ENCODE measurements around the gene TXNRD1. TPM values are rescaled to one million over a fixed set of nuclear protein-coding genes. Genes with fewer than 3 reads are reported as not detected.
"Not testable (repeated sequence)": the region's sequence is repeated elsewhere in the genome, so short reads cannot be mapped to it uniquely, and the experiment has no call there.

The TXNRD1 gene
- total RNA-seq, 1 experiment from 2014 or later: 72.8 TPM

GRCh38 chr12:104292872-104293794 is 77.6 kb downstream of the TXNRD1 start:
- no peaks in the 10 kb centered on the region for H3K4me1 ChIP-seq

GRCh38 chr12:104294158-104294859 is 78.7 kb downstream of the TXNRD1 start:
- H3K4me3 ChIP-seq: not testable (repeated sequence)
- peak; percentile 13 to 17 for DNase-seq

More at GRCh38 chr12:104292872-104293794, 77.6 kb downstream of the TXNRD1 start:
- Histone ChIP-seq H3K36me3 (peaks cover 22% of the 10 kb centered on the region), H3K27me3 (no peaks in the 10 kb centered on the region), H3K4me3 (no peak overlapping the region), H3K27ac (no peak overlapping the region), H3K9me3 (replicated peaks) (no peaks in the 10 kb centered on the region)
- no peak for DNase-seq

GRCh38 chr12:104294927-104295668 is 79.5 kb downstream of the TXNRD1 start:
- no peak overlapping the region for H3K27ac ChIP-seq
- no peaks in the 10 kb centered on the region for H3K9me3 ChIP-seq (replicated peaks)
- peaks cover 26% of the 10 kb centered on the region for H3K36me3 ChIP-seq
- DNase-seq: no peak
- no peak overlapping the region for H3K4me3 ChIP-seq
- H3K27me3 ChIP-seq: no peaks in the 10 kb centered on the region
- H3K4me1 ChIP-seq: no peaks in the 10 kb centered on the region

More at GRCh38 chr12:104294158-104294859, 78.7 kb downstream of the TXNRD1 start:
- not testable (repeated sequence) for H3K9me3 ChIP-seq (replicated peaks); H3K27me3 ChIP-seq; H3K27ac ChIP-seq; H3K4me1 ChIP-seq
- H3K36me3 ChIP-seq: peaks cover 26% of the 10 kb centered on the region

GRCh38 chr12:104295954-104296353 is 80.4 kb downstream of the TXNRD1 start:
- no peak for DNase-seq
- Histone ChIP-seq H3K36me3 (peaks cover 26% of the 10 kb centered on the region), H3K4me3 (no peak overlapping the region), H3K27ac (no peak overlapping the region), H3K27me3 (no peaks in the 10 kb centered on the region), H3K9me3 (replicated peaks) (no peaks in the 10 kb centered on the region), H3K4me1 (no peaks in the 10 kb centered on the region)

- no peak for DNase-seq
- Histone ChIP-seq H3K4me1 (no peaks in the 10 kb centered on the region), H3K36me3 (peaks cover 23% of the 10 kb centered on the region), H3K4me3 (no peak overlapping the region), H3K27ac (no peak overlapping the region), H3K27me3 (no peaks in the 10 kb centered on the region), H3K9me3 (replicated peaks) (no peaks in the 10 kb centered on the region; the same call in 1 of the 2 replicates)
Measured at GRCh38 chr12:104296718-104297117, 81.1 kb downstream of the TXNRD1 start.

- H3K36me3 ChIP-seq: peaks cover 19% of the 10 kb centered on the region
- no peaks in the 10 kb centered on the region for H3K27me3 ChIP-seq
- H3K27ac ChIP-seq: no peak overlapping the region
- no peaks in the 10 kb centered on the region for H3K4me1 ChIP-seq
- H3K4me3 ChIP-seq: no peak overlapping the region
- no peaks in the 10 kb centered on the region; the same call in 1 of the 2 replicates for H3K9me3 ChIP-seq (replicated peaks)
- no peak for DNase-seq
Measured at GRCh38 chr12:104297477-104298113, 82.0 kb downstream of the TXNRD1 start.

GRCh38 chr12:104299842-104300481 is 84.4 kb downstream of the TXNRD1 start:
- H3K27me3 ChIP-seq: no peaks in the 10 kb centered on the region
- peaks cover 22% of the 10 kb centered on the region for H3K36me3 ChIP-seq
- H3K9me3 ChIP-seq (replicated peaks): no peaks in the 10 kb centered on the region; the same call in 1 of the 2 replicates
- H3K4me3 ChIP-seq: no peak overlapping the region
- H3K27ac ChIP-seq: no peak overlapping the region
- no peaks in the 10 kb centered on the region for H3K4me1 ChIP-seq
- no peak for DNase-seq

GRCh38 chr12:104303538-104304151 is 88.1 kb downstream of the TXNRD1 start, which contains the start of gene EID3:
TSS of gene EID3 (plus strand) at chr12:104303739. CDS start at chr12:104303935, 196 bp downstream.
- no peaks in the 10 kb centered on the region for H3K4me1 ChIP-seq
- H3K27ac ChIP-seq: no peak within 1 kb of the TSS
- H3K9me3 ChIP-seq (replicated peaks): no peaks in the 10 kb centered on the region; the same call in 1 of the 2 replicates
- H3K27me3 ChIP-seq: no peaks in the 10 kb centered on the region
- H3K4me3 ChIP-seq: no peak within 1 kb of the TSS
- no peak for DNase-seq
- peaks cover 16% of the 10 kb centered on the region for H3K36me3 ChIP-seq

GRCh38 chr12:104304261-104305009 is 88.9 kb downstream of the TXNRD1 start:
- Histone ChIP-seq H3K4me1 (no peaks in the 10 kb centered on the region), H3K36me3 (peaks cover 13% of the 10 kb centered on the region), H3K27me3 (no peaks in the 10 kb centered on the region), H3K27ac (no peak overlapping the region), H3K9me3 (replicated peaks) (no peaks in the 10 kb centered on the region; the same call in 1 of the 2 replicates), H3K4me3 (no peak overlapping the region)
- no peak for DNase-seq

GRCh38 chr12:104305349-104305748 is 89.8 kb downstream of the TXNRD1 start:
- Histone ChIP-seq H3K36me3 (peaks cover 13% of the 10 kb centered on the region), H3K4me1 (no peaks in the 10 kb centered on the region), H3K27me3 (no peaks in the 10 kb centered on the region)

GRCh38 chr12:104306376-104306775 is 90.8 kb downstream of the TXNRD1 start:
- no peak for DNase-seq
- H3K9me3 ChIP-seq (replicated peaks): no peaks in the 10 kb centered on the region; the same call in 1 of the 2 replicates
- no peak overlapping the region for H3K4me3 ChIP-seq
- H3K4me1 ChIP-seq: no peaks in the 10 kb centered on the region
- H3K27ac ChIP-seq: no peak overlapping the region
- H3K27me3 ChIP-seq: no peaks in the 10 kb centered on the region
- peaks cover 15% of the 10 kb centered on the region for H3K36me3 ChIP-seq

More at GRCh38 chr12:104305349-104305748, 89.8 kb downstream of the TXNRD1 start:
- no peak for DNase-seq
- Histone ChIP-seq H3K9me3 (replicated peaks) (no peaks in the 10 kb centered on the region; the same call in 1 of the 2 replicates), H3K4me3 (no peak overlapping the region), H3K27ac (no peak overlapping the region)

- H3K27ac ChIP-seq: no peak overlapping the region
- peaks cover 19% of the 10 kb centered on the region for H3K36me3 ChIP-seq
- H3K9me3 ChIP-seq (replicated peaks): no peaks in the 10 kb centered on the region
- H3K4me1 ChIP-seq: no peaks in the 10 kb centered on the region
- no peak overlapping the region for H3K4me3 ChIP-seq
- no peaks in the 10 kb centered on the region for H3K27me3 ChIP-seq
- no peak for DNase-seq
Measured at GRCh38 chr12:104306943-104307654, 91.5 kb downstream of the TXNRD1 start.
